HepG2 (cell line): Measurements from ENCODE around the gene PNMA5. TPM values are rescaled to one million over a fixed set of nuclear protein-coding genes. Genes with fewer than 3 reads are reported as not detected.

ENCODE experiments used
- ATAC-seq: fragments of 200-7000 bp; cut with Tn5 transposase; 3 replicates; pipeline ENCODE4 v1.9.1; 2020; ENCODE audit warnings: mild to moderate bottlenecking, moderate library complexity
- BruUV-seq: library from RNA; stranded (reverse); fragments of 400-500 nt; replicated peaks from 2 replicates; lab custom pipeline; 2021; lab: Mats Ljungman, UMichigan
- CTCF ChIA-PET: fragments of 300-600 bp; formaldehyde crosslinking; extraction: SDS; loops from one replicate; lab custom pipeline; 2021; ENCODE audit warnings: low total read pairs, inconsistent platforms, low intra/inter-chr PET ratio; lab: Yijun Ruan, JAX
- POLR2A ChIA-PET: fragments of 350-600 bp; sonication (Branson Sonifier 250); formaldehyde crosslinking; loops from one replicate; lab custom pipeline; 2020; ENCODE audit warnings: antibody characterized with exemption, inconsistent platforms; lab: Yijun Ruan, JAX
- DNase-seq: peaks from one replicate; pipeline ENCODE4 v3.0.0-alpha.2; 2015; ENCODE audit warnings: low spot score
- FAIRE-seq: peaks from 3 replicates; lab custom pipeline; 2011; peaks lifted over from hg19 to GRCh38; lab: Jason Lieb, UNC
- H2AFZ ChIP-seq: one replicate; pipeline ENCODE4 v1.6.1; 2011; ENCODE audit warnings: low read length, inconsistent platforms
- H3K27ac ChIP-seq: fragments of 300-600 bp; 3 replicates; pipeline ENCODE4 v1.8.0; 2011; ENCODE audit warnings: mixed run types, mild to moderate bottlenecking, mixed read lengths, low read length, inconsistent platforms; ENCODE audit not compliant: insufficient read depth; ENCODE audit errors: extremely low read length
- H3K27me3 ChIP-seq, 2 experiments: fragments of 200-600 bp in 1 of 2; 2 replicates in 1 of 2; 3 replicates in 1 of 2; pipeline versions ENCODE4 v1.6.0 to v1.8.0; 2011; ENCODE audit warnings: low read length in 2 of 2, mild to moderate bottlenecking in 2 of 2, moderate library complexity in 2 of 2, inconsistent platforms in 1 of 2; ENCODE audit not compliant: insufficient read depth in 2 of 2, control insufficient read depth in 1 of 2
- H3K36me3 ChIP-seq, 2 experiments: fragments of 200-600 bp in 1 of 2; replicated peaks in 1 of 2; 2 replicates in 1 of 2; 3 replicates in 1 of 2; pipeline versions ENCODE4 v1.5.1 to v1.8.0; 2011; ENCODE audit warnings: low read length in 2 of 2, inconsistent platforms in 1 of 2; ENCODE audit not compliant: insufficient read depth in 2 of 2, control insufficient read depth in 1 of 2
- H3K4me1 ChIP-seq: 2 replicates; pipeline ENCODE4 v1.5.1; 2012; ENCODE audit warnings: low read length, inconsistent platforms; ENCODE audit not compliant: insufficient read depth
- H3K4me2 ChIP-seq: 2 replicates; pipeline ENCODE4 v1.6.0; 2011; ENCODE audit warnings: low read depth, low read length, inconsistent platforms
- H3K4me3 ChIP-seq, 3 experiments: fragments of 200-600 bp in 1 of 3; sonication (generic), shearing (Covaris generic) in 1 of 3; replicated peaks in 1 of 3; 2 replicates each; pipeline ENCODE4 v1.5.1; 2011 to 2016; ENCODE audit warnings: low read length in 3 of 3, inconsistent platforms in 2 of 3, low read depth in 2 of 3, mild to moderate bottlenecking in 2 of 3, control low read depth in 1 of 3, mixed read lengths in 1 of 3; ENCODE audit not compliant: insufficient read depth in 1 of 3
- H3K79me2 ChIP-seq: one replicate; pipeline ENCODE4 v1.6.1; 2011; ENCODE audit warnings: low read length, inconsistent platforms; ENCODE audit not compliant: insufficient read depth
- H3K9ac ChIP-seq: 2 replicates; pipeline ENCODE4 v1.6.0; 2011; ENCODE audit warnings: mild to moderate bottlenecking, low read depth, low read length, inconsistent platforms; ENCODE audit not compliant: insufficient read depth
- H3K9me3 ChIP-seq: 2 replicates; pipeline ENCODE4 v1.5.1; 2012; ENCODE audit warnings: mild to moderate bottlenecking, low read length
- H4K20me1 ChIP-seq: 2 replicates; pipeline ENCODE4 v1.6.0; 2011; ENCODE audit warnings: inconsistent platforms, mild to moderate bottlenecking, low read length, moderate library complexity; ENCODE audit not compliant: insufficient read depth
- ASH2L ChIP-seq: fragments of 300-600, 200-600 bp; sonication (generic); IDR thresholded peaks from 2 replicates; pipeline ENCODE4 v1.7.0; 2017; ENCODE audit warnings: low read depth, mild to moderate bottlenecking, moderate library complexity, mixed read lengths, low read length; ENCODE audit not compliant: insufficient read length
- HMGXB3 ChIP-seq: sonication (generic); formaldehyde crosslinking; IDR thresholded peaks from 2 replicates; pipeline ENCODE4 v1.4.0; 2020; ENCODE audit warnings: missing genetic modification reagents, borderline replicate concordance
- KAT8 ChIP-seq: IDR thresholded peaks from 2 replicates; pipeline ENCODE4 v1.6.1; 2016; ENCODE audit warnings: missing genetic modification reagents, missing compliant biosample characterization
- MBD4 ChIP-seq: IDR thresholded peaks from 2 replicates; pipeline ENCODE4 v1.6.1; 2012; ENCODE audit warnings: low read length, inconsistent platforms, borderline replicate concordance
- NFRKB ChIP-seq: fragments of 450-650 bp; IDR thresholded peaks from 2 replicates; pipeline ENCODE4 v1.6.1; 2017
- NRL ChIP-seq: sonication (generic); formaldehyde crosslinking; IDR thresholded peaks from 2 replicates; pipeline ENCODE4 v1.5.0; 2020; ENCODE audit warnings: missing genetic modification reagents, mild to moderate bottlenecking, moderate library complexity, borderline replicate concordance
- SMAD9 ChIP-seq: sonication (generic); formaldehyde crosslinking; IDR thresholded peaks from 2 replicates; pipeline ENCODE4 v1.5.1; 2020; ENCODE audit warnings: mild to moderate bottlenecking, missing genetic modification reagents
- ZC3H4 ChIP-seq: sonication (generic); formaldehyde crosslinking; IDR thresholded peaks from 2 replicates; pipeline ENCODE4 v1.4.0; 2020; ENCODE audit warnings: missing genetic modification reagents, borderline replicate concordance
- ZNF205 ChIP-seq: IDR thresholded peaks from 2 replicates; pipeline ENCODE4 v1.6.1; 2018; ENCODE audit warnings: missing biosample characterization, missing genetic modification reagents
- ZNF275 ChIP-seq: sonication (generic); formaldehyde crosslinking; IDR thresholded peaks from 2 replicates; pipeline ENCODE4 v1.8.0; 2022; ENCODE audit warnings: missing genetic modification reagents, mild to moderate bottlenecking, inconsistent platforms, borderline replicate concordance
- ZNF432 ChIP-seq: sonication (generic); formaldehyde crosslinking; IDR thresholded peaks from 2 replicates; pipeline ENCODE4 v1.5.0; 2020; ENCODE audit warnings: missing genetic modification reagents, mild to moderate bottlenecking, borderline replicate concordance
- ZNF510 ChIP-seq: sonication (generic); formaldehyde crosslinking; IDR thresholded peaks from 2 replicates; pipeline ENCODE4 v1.4.0; 2020; ENCODE audit warnings: low read depth, mild to moderate bottlenecking, missing genetic modification reagents
- ZNF550 ChIP-seq: sonication (generic); formaldehyde crosslinking; IDR thresholded peaks from 2 replicates; pipeline ENCODE4 v1.4.0; 2020; ENCODE audit warnings: mild to moderate bottlenecking, missing genetic modification reagents, borderline replicate concordance
- ZNF740 ChIP-seq: sonication (generic); formaldehyde crosslinking; IDR thresholded peaks from 2 replicates; pipeline ENCODE4 v1.4.0; 2020; ENCODE audit warnings: missing genetic modification reagents
- WGBS: methylation state at CpG from one replicate; pipeline ENCODE4 v1.1.6; 2017; ENCODE audit warnings: low lambda C conversion rate; 5-methylcytosine and 5-hydroxymethylcytosine counted together
- in situ Hi-C: cut with HindIII; loops from 2 replicates; pipeline ENCODE4 v1.10.0; 2017; ENCODE audit warnings: low pct_unique_long_range_greater_than_20kb; ENCODE audit not compliant: extremely low pct_ligation_motif_present
- intact Hi-C: fragments of 100-400 bp; cut with micrococcal nuclease; formaldehyde crosslinking; loops from one replicate; pipeline ENCODE4 v1.10.0; 2022; ENCODE audit not compliant: unreplicated experiment
- polyA plus RNA-seq, 8 experiments: library from polyadenylated mRNA; depleted of rRNA in 3 of 8; stranded (reverse) in 7 of 8; unstranded in 1 of 8; fragments of >200 nt; fragmentation: Illumina TruSeq in 4 of 8; extraction: Trizol in 4 of 8; gene quantifications; 2 replicates each; pipeline versions ENCODE4 v1.2.1 to v1.2.3, GENCODE V29; 2011 to 2016; ENCODE audit warnings: low read depth in 4 of 8, missing spikeins in 1 of 8, mixed read lengths in 1 of 8; ENCODE audit not compliant: insufficient read depth in 1 of 8
- total RNA-seq, 5 experiments: library from RNA; depleted of rRNA; stranded (reverse); fragments of >200 nt; fragmentation: Illumina TruSeq; extraction: Trizol; gene quantifications; 2 replicates each; pipeline ENCODE4 v1.2.3, GENCODE V29; 2016; ENCODE audit warnings: low read depth in 1 of 5

Gene PNMA5
- total and polyA plus RNA-seq, 2 of the 13 experiments (the other 11 are each of a cell fraction or from before 2014, with no cell fraction given) = not detected

GRCh38 chrX:152993933-152994332 is at the start of gene PNMA5 (continued):
- TF ChIP-seq MBD4 = no peak
- TF ChIP-seq SMAD9 (CRISPR knock-in tag) = no peak
- TF ChIP-seq ZNF550 (CRISPR knock-in tag) = no peak

GRCh38 chrX:153032397-153033118 is 38.6 kb upstream of the PNMA5 start:
- DNase-seq = peak; percentile 21
- WGBS = 93% methylated on average over 19 of the region's 64 CpGs
- peak; percentile 83 for ATAC-seq
- Histone ChIP-seq H3K4me3 (peak overlapping the region in 2 of 3 experiments; percentile 17 to 60; a peak in 3 of 6 replicates), H3K4me1 (0 out of 2 replicates have a peak, but pooled peaks cover 9% of the 10 kb centered on the region), H3K27ac (no peak overlapping the region), H2AFZ (no peak overlapping the region), H3K4me2 (peak overlapping the region; percentile 70), H4K20me1 (no peaks in the 10 kb centered on the region), H3K9me3 (no peaks in the 10 kb centered on the region), H3K79me2 (no peaks in the 10 kb centered on the region), H3K9ac (no peak overlapping the region), H3K36me3 (no peaks in the 10 kb centered on the region), H3K27me3 (no peaks in the 10 kb centered on the region)
- peak; percentile 37 for FAIRE-seq
- CTCF ChIA-PET = no interaction called here
- no TSS peak for BruUV-seq
- intact Hi-C loops = no loop called here
- POLR2A ChIA-PET = no interaction called here
- in situ Hi-C loops = loop anchor here (5.0 to 10.0 kb wide), 2 partner anchors 90 to 382 kb away; partner anchors contain the start of gene ZFP92
- TF ChIP-seq NRL (CRISPR knock-in tag) (no peak), ZNF432 (CRISPR knock-in tag) (no peak), HMGXB3 (no peak), ZC3H4 (CRISPR knock-in tag) (no peak), ASH2L (no peak), ZNF740 (CRISPR knock-in tag) (no peak), ZNF275 (no peak), NFRKB (no peak), ZNF510 (no peak), KAT8 (peak; percentile 46; the same call in 1 of the 2 replicates), ZNF205 (CRISPR knock-in tag) (0 out of 2 replicates have a peak, but pooled peaks have one; percentile 13)
